Activated naive CD4-positive, alpha-beta T cell treated with anti-CD3 and anti-CD28 coated beads, Interleukin-2, amount 50 U/mL, for 24 hours (primary cell): ENCODE results near the gene SCAPER.
"Not testable (repeated sequence)": the region's sequence is repeated elsewhere in the genome, so short reads cannot be mapped to it uniquely, and the experiment has no call there.

ENCODE experiments used
- H3K27ac Mint-ChIP-seq: one replicate; pipeline ENCODE4 v1.8.0; 2021; ENCODE audit warnings: mild to moderate bottlenecking, mixed read lengths
- H3K27me3 Mint-ChIP-seq: one replicate; pipeline ENCODE4 v1.8.0; 2021; ENCODE audit warnings: mixed read lengths
- H3K36me3 Mint-ChIP-seq: one replicate; pipeline ENCODE4 v1.8.0; 2021; ENCODE audit warnings: mixed read lengths
- H3K4me1 Mint-ChIP-seq: one replicate; pipeline ENCODE4 v1.8.0; 2021; ENCODE audit warnings: mixed read lengths
- H3K4me3 Mint-ChIP-seq: one replicate; pipeline ENCODE4 v1.8.0; 2021; ENCODE audit warnings: mild to moderate bottlenecking, mixed read lengths
- H3K9me3 Mint-ChIP-seq: one replicate; pipeline ENCODE4 v1.8.0; 2021; ENCODE audit warnings: mixed read lengths

SCAPER gene

GRCh38 chr15:76704032-76704431 is 201.1 kb downstream of the SCAPER start:
- H3K9me3 Mint-ChIP-seq, H3K4me3 Mint-ChIP-seq, H3K27me3 Mint-ChIP-seq, H3K27ac Mint-ChIP-seq: not testable (repeated sequence)
- peaks cover 30% of the 10 kb centered on the region for H3K36me3 Mint-ChIP-seq
- H3K4me1 Mint-ChIP-seq: peaks cover 10% of the 10 kb centered on the region

- no peaks in the 10 kb centered on the region for H3K9me3 Mint-ChIP-seq
- no peak overlapping the region for H3K4me3 Mint-ChIP-seq
- peaks cover 24% of the 10 kb centered on the region for H3K36me3 Mint-ChIP-seq
- H3K27me3 Mint-ChIP-seq: no peaks in the 10 kb centered on the region
- H3K4me1 Mint-ChIP-seq: no peaks in the 10 kb centered on the region
- H3K27ac Mint-ChIP-seq: no peak overlapping the region
Measured at GRCh38 chr15:76696840-76697239, 208.3 kb downstream of the SCAPER start.

- not testable (repeated sequence) for H3K27ac Mint-ChIP-seq, H3K4me1 Mint-ChIP-seq, H3K9me3 Mint-ChIP-seq, H3K4me3 Mint-ChIP-seq, H3K27me3 Mint-ChIP-seq
- peaks cover 18% of the 10 kb centered on the region for H3K36me3 Mint-ChIP-seq
Measured at GRCh38 chr15:76692546-76692945, 212.6 kb downstream of the SCAPER start.

GRCh38 chr15:76687592-76687991 is 217.5 kb downstream of the SCAPER start:
- not testable (repeated sequence) for H3K4me3 Mint-ChIP-seq, H3K27ac Mint-ChIP-seq, H3K4me1 Mint-ChIP-seq, H3K9me3 Mint-ChIP-seq, H3K27me3 Mint-ChIP-seq
- peaks cover 23% of the 10 kb centered on the region for H3K36me3 Mint-ChIP-seq

- H3K36me3 Mint-ChIP-seq: peaks cover 33% of the 10 kb centered on the region
- no peaks in the 10 kb centered on the region for H3K27me3 Mint-ChIP-seq
- H3K9me3 Mint-ChIP-seq: peaks cover 7% of the 10 kb centered on the region
- H3K4me1 Mint-ChIP-seq: no peaks in the 10 kb centered on the region
- no peak overlapping the region for H3K27ac Mint-ChIP-seq
- H3K4me3 Mint-ChIP-seq: no peak overlapping the region
Measured at GRCh38 chr15:76684002-76684401, 221.1 kb downstream of the SCAPER start.

GRCh38 chr15:76682833-76683232 is 222.3 kb downstream of the SCAPER start:
- peaks cover 26% of the 10 kb centered on the region for H3K36me3 Mint-ChIP-seq
- H3K9me3 Mint-ChIP-seq: no peaks in the 10 kb centered on the region
- H3K4me1 Mint-ChIP-seq: no peaks in the 10 kb centered on the region
- H3K27me3 Mint-ChIP-seq: no peaks in the 10 kb centered on the region
- H3K27ac Mint-ChIP-seq: no peak overlapping the region
- no peak overlapping the region for H3K4me3 Mint-ChIP-seq

GRCh38 chr15:76682259-76682658 is 222.9 kb downstream of the SCAPER start:
- Mint-ChIP-seq H3K27ac (no peak overlapping the region), H3K27me3 (no peaks in the 10 kb centered on the region), H3K4me3 (no peak overlapping the region), H3K9me3 (no peaks in the 10 kb centered on the region), H3K36me3 (peaks cover 26% of the 10 kb centered on the region), H3K4me1 (no peaks in the 10 kb centered on the region)

- Mint-ChIP-seq H3K27me3 (no peaks in the 10 kb centered on the region), H3K4me3 (no peak overlapping the region), H3K4me1 (no peaks in the 10 kb centered on the region), H3K9me3 (no peaks in the 10 kb centered on the region), H3K36me3 (peaks cover 22% of the 10 kb centered on the region), H3K27ac (no peak overlapping the region)
Measured at GRCh38 chr15:76678766-76679165, 226.4 kb downstream of the SCAPER start.

- Mint-ChIP-seq H3K27ac (no peak overlapping the region), H3K27me3 (no peaks in the 10 kb centered on the region)
Measured at GRCh38 chr15:76674883-76675282, 230.3 kb downstream of the SCAPER start.

GRCh38 chr15:76669521-76670207 is 235.5 kb downstream of the SCAPER start:
- Mint-ChIP-seq H3K4me3 (no peak overlapping the region), H3K27ac (no peak overlapping the region), H3K4me1 (no peaks in the 10 kb centered on the region), H3K9me3 (no peaks in the 10 kb centered on the region), H3K27me3 (no peaks in the 10 kb centered on the region), H3K36me3 (peaks cover 19% of the 10 kb centered on the region)

More at GRCh38 chr15:76674883-76675282, 230.3 kb downstream of the SCAPER start:
- Mint-ChIP-seq H3K36me3 (peaks cover 11% of the 10 kb centered on the region), H3K4me1 (no peaks in the 10 kb centered on the region), H3K9me3 (no peaks in the 10 kb centered on the region), H3K4me3 (no peak overlapping the region)

- Mint-ChIP-seq H3K36me3 (peaks cover 24% of the 10 kb centered on the region), H3K27me3 (no peaks in the 10 kb centered on the region), H3K27ac (no peak overlapping the region), H3K4me3 (no peak overlapping the region), H3K9me3 (no peaks in the 10 kb centered on the region), H3K4me1 (no peaks in the 10 kb centered on the region)
Measured at GRCh38 chr15:76668900-76669299, 236.2 kb downstream of the SCAPER start.

GRCh38 chr15:76667943-76668715 is 237.0 kb downstream of the SCAPER start:
- no peaks in the 10 kb centered on the region for H3K4me1 Mint-ChIP-seq
- peaks cover 30% of the 10 kb centered on the region for H3K36me3 Mint-ChIP-seq
- no peaks in the 10 kb centered on the region for H3K27me3 Mint-ChIP-seq
- no peak overlapping the region for H3K27ac Mint-ChIP-seq
- no peak overlapping the region for H3K4me3 Mint-ChIP-seq
- H3K9me3 Mint-ChIP-seq: no peaks in the 10 kb centered on the region

- Mint-ChIP-seq H3K9me3 (no peaks in the 10 kb centered on the region), H3K27me3 (no peaks in the 10 kb centered on the region), H3K27ac (no peak overlapping the region), H3K4me3 (no peak overlapping the region), H3K36me3 (peaks cover 41% of the 10 kb centered on the region), H3K4me1 (no peaks in the 10 kb centered on the region)
Measured at GRCh38 chr15:76664895-76665294, 240.2 kb downstream of the SCAPER start.

GRCh38 chr15:76664411-76664810 is 240.7 kb downstream of the SCAPER start:
- H3K36me3 Mint-ChIP-seq: peaks cover 43% of the 10 kb centered on the region
- no peaks in the 10 kb centered on the region for H3K9me3 Mint-ChIP-seq
- no peaks in the 10 kb centered on the region for H3K4me1 Mint-ChIP-seq
- H3K4me3 Mint-ChIP-seq: no peak overlapping the region
- no peaks in the 10 kb centered on the region for H3K27me3 Mint-ChIP-seq
- no peak overlapping the region for H3K27ac Mint-ChIP-seq

- Mint-ChIP-seq H3K4me3 (no peak overlapping the region), H3K4me1 (no peaks in the 10 kb centered on the region), H3K36me3 (peaks cover 49% of the 10 kb centered on the region), H3K27me3 (no peaks in the 10 kb centered on the region), H3K9me3 (no peaks in the 10 kb centered on the region), H3K27ac (no peak overlapping the region)
Measured at GRCh38 chr15:76663529-76663928, 241.6 kb downstream of the SCAPER start.

- Mint-ChIP-seq H3K27ac (no peak overlapping the region), H3K36me3 (peaks cover 49% of the 10 kb centered on the region), H3K4me1 (peaks cover 11% of the 10 kb centered on the region), H3K4me3 (no peak overlapping the region), H3K27me3 (no peaks in the 10 kb centered on the region), H3K9me3 (peaks cover 11% of the 10 kb centered on the region)
Measured at GRCh38 chr15:76648732-76649444, 256.3 kb downstream of the SCAPER start.
